GM18909 (cell line): ENCODE data around the gene CCL3.
A peak's percentile ranks its signal among the peaks of the same experiment; 100 is the strongest.
"Not testable (repeated sequence)": the region's sequence is repeated elsewhere in the genome, so short reads cannot be mapped to it uniquely, and the experiment has no call there.

Experiments used
- ATAC-seq: cut with Tn5 transposase; IDR thresholded peaks from one replicate; pipeline ENCODE4 v1.9.1; 2021; ENCODE audit warnings: mild to moderate bottlenecking; ENCODE audit not compliant: unreplicated experiment, poor library complexity

Gene CCL3

DNA sequence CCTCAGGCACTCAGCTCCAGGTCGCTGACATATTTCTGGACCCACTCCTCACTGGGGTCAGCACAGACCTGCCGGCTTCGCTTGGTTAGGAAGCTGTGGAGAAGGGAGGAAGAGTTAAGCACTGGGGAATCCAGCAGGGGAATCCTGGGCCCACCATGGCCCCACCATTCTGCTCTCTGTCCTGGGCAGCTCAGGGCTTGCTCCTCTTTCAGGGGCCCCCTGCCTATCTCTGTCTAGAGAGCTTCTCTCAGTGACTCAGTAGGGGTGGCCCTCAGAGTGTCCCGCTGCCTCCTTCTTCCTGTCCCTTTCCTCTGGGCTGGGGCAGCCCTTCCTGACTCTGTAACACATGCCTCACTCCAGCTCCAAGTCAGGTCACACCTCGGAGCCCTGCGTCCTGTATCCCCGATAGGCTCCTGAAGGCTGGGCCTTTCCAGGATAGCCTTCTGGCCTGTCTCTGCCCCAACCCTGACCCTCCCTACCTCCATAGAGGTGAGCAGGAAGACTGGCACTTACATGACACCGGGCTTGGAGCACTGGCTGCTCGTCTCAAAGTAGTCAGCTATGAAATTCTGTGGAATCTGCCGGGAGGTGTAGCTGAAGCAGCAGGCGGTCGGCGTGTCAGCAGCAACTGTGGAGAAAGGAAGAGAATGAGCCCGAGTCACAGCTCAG lies 1.1 kb downstream of the CCL3 start:
- no peak for ATAC-seq

DNA sequence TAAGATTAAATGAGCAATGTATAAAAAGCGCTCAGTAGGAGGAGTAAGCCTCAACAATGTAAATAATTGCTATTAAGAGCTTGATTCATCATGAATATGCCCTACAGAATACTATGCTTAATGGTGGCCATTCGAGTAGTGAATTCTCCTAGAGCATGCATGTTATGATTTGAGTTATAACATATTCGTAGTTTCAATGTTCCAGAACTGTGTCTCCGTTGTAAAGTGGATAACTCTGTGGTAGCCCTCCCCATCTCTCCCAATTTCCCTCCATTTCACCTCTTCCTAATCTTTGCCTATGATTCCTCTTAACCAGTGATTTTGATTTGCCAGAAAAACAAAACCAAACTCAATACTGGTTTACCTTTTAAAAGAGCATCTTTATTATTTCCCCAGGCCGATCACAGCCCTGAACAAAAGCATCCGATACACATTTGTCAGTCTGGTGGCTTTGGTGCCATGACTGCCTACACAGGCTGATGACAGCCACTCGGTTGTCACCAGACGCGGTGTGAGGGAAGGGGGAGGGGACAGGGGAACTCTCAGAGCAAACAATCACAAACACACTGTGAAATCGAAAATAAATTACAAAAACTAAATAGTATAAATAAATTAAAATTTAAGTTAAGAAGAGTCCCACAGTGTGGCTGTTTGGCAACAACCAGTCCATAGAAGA lies 1.9 kb downstream of the CCL3 start:
- ATAC-seq = not testable (repeated sequence)

DNA sequence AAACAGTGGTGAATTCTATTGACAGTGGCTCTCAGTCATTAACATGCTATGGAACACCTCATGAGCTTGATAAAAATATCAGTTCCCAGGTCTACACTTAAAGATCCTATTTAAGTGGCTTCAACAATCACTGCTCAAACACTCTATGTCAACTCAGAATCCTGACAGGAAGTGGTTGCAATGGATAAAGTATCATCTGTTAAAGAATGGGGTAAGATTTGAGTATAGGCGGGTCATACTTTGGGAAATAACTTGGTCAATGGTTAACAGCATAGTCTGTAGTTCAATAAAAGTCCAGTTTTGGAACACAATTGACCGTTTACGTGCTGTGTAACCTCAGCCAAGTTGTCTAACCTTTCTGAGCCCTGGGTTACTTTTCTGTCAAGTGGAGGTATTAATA lies 2.5 kb downstream of the CCL3 start:
- ATAC-seq = not testable (repeated sequence)

DNA sequence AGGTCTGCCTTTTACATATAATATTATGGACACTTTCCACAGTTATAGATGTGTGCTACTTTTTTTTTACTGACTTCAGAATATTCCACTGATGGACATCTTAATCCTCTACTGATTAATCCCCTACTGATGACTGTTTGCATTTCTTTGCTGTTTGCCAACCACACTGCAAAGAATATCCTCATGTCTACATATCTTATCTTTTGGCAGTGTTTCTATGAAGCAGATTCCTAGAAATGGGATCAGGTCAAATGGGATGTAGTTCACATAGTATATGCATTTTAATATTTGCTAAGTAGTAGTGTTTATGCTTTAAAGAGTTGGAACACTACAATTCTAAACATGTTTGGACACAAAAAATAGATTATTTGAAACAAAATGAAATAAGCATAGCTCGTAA lies 3.2 kb downstream of the CCL3 start:
- no peak for ATAC-seq

DNA sequence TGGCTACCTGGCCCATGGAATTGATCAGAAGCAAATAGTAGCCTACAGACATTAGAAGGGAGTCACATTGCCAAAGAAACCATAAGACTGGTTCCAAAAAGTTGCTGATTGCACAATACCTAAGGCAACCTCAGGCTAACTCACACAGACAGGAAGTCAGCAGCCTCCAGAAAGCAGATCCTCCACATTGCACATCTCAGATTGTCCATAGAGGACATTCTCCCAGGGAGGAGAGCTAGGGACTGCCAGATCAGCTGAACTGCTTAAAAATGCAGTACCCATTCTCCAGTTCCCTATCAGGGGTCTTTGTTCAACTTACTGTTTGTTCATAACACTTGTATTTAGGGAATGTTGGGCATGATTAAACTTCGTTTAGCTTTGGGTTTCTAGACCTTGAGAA lies 4.2 kb downstream of the CCL3 start:
- ATAC-seq = no peak

DNA sequence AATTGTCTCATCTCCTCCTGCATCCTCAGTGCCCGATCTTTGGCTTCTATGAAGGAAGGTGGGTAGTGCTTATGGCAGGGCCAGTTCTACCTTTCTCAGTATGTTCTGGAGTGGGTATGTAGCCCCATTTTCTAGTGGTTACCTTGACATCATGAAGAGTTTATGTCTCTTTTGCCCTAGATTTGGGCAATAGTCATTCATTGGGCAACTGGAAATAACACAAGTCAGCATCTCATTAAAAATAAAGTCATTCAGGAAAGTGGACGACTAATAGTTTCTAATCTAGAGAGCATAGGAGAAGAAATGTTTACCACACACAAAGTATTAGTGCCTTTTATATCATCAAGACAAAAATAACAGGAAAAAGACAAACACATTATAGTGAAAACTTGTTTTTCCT lies 6.3 kb downstream of the CCL3 start:
- not testable (repeated sequence) for ATAC-seq

DNA sequence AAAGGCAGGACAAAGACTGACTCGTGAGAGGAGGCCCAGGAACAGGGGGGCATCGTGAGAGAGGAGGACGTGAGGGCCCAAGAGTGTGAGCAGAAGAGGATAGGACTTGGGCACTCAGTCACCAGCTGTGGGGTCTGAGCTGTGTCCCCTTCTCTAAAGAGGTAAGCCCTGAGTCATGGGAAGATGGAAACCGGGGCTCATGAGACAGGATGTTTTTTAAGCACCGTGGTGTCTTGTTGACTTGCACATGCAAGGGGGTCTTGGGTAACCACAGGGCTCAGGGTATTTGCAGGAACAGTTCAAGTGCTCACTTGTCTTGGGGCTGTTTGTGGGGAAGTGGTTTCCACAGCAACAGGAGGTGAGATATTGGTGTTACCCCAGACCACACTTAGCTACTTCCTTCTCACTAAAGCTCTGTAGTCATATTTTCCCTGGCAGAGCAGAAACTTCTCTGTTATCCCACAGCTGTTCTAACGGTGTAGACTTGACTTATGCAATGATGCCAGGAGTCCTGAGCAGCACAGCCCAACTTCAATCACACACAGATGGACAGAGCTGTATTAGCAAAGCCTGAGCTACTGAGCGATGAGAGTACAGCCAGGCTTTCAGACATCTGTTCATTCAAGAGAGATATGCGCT lies 7.3 kb downstream of the CCL3 start:
- peak; percentile 41 for ATAC-seq

DNA sequence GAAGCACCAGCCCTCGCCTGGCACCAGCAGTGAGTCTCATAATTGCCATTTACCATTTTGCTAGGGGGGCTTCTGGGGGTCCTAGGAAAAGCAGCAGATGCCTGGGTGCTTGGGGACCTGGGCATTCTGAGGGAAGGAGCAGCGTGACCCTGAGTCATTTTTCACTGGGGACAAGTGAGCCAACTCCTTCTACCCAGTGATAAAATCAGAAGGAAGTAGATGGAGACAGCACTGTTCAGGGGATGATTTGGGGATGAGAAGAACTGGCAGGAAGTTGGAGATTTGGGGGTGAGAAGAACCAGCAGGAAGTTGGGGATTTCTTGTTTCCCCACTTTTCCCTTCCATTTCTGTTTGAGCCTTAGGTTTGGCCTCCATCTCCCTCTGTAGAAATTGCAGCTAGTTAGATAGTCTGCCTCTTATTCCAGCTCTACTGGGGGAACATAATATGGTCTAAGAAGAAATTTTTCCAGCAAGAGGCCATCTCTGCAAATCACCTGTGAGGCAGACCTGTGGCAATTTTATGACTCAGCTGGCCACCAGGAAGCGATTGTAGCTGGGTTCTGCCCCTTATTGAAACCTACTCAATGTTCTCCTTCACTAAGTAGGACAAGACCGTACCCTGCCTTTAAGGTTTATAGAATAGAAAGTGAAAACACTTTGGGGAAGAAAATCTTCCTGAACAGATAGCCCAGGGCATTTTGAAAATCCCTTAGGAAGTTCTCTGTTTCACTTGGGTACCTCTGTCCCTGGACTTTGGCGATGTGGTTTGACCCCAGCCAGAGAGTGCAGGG lies 8.1 kb downstream of the CCL3 start:
- ATAC-seq = peak; percentile 22

DNA sequence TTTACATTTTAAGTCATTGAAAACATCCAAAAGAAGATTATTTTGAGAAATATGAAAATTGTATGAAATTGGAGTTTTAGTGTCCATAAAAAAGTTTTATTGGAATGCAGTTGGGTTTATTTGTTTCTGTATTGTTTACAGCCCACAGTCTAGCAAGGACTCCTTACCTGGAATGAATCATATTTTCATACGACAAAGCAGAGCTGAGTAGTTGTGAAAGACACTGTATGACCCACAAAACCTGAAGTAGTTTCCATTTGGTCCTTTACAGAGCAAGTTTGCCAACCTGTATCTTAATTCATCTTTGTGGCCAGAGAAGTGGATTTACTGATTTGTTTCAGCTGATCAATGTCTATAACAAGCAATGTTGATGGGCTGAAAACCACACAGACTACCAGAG lies 15.6 kb downstream of the CCL3 start:
- ATAC-seq = no peak

DNA sequence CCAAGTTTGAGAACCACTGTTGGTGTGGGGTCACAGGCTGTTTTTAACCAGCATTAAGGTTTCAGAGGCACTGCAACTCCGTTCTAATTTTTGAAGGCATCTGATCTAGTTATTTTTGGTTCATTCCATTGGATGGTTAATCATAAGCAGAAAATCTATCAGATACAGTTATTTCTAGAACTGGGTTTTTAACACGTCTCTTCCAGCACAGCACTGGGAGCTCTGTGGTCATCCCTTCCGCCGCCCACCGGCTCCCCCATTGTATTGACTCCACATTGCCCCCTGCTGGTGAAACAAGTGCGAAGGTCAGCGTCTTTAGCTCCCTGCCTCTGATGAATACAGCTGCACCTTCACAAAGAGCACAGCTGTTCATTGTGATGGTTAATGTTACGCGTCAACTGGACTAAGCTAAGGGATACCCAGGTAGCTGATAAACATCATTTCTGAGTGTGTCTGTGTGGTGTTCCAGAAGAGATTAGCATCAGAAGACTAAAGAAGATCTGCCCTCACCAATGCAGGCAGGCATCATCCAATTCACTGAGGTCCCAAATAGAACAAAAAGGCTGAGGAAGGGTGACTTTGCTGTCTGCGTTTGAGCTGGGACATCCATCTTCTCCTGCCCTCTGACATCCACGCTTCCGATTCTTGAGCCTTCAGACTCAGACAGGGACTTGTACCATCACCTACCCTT lies 17.4 kb downstream of the CCL3 start:
- ATAC-seq = no peak

DNA sequence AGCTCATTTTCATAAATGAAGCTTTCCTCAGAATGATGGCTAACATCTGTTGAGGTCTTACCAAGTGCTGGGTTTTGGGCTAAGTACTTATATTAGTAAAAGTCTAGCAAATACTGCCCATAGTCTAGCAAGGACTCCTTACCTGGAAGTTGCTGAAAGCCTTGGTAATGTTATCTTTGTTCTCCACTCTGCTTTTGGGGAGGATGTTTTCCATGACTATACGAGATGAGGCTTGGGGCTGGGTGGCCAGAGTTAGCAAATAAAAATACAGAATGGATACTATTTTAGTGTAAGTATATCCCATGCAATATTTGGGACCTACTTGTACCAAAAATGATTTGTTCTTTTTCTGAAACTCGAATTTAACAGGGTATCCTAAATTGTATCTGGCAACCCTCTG lies 18.2 kb downstream of the CCL3 start:
- no peak for ATAC-seq

DNA sequence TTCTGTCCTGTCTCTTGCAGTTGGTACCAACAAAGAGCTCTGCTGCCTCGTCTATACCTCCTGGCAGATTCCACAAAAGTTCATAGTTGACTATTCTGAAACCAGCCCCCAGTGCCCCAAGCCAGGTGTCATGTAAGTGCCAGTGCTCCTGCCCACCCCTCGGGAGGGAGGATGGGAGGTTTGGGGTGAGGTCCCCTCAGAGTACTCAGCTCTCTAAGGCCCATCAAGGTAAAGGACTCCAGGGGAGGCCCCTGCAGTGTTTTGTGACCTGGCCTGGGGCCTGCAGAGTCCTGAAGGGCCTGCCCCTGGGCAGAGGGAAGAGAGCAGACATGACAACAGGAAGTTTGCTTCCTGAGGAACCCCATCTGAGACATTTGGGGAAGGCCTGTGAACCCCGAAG lies 19.5 kb downstream of the CCL3 start:
- no peak for ATAC-seq

DNA sequence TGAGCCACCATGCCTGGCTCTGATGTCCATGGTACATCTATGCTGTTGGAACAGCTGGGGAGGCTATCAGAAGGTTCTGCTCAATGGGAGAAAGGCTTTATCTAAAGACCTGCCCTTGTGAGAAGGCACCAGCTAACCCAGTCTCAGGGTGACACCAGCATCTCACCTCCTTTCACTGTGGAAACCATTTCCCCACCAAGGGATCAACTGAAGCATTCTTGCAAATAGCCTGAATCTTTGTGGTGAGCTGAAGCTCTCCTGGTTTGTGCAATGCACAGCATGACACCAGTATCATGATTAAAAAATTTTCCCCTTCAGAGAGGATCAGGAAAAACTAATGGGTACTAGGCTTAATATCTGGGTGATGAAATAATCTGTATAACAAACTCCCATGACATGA lies 20.8 kb downstream of the CCL3 start:
- no peak for ATAC-seq

DNA sequence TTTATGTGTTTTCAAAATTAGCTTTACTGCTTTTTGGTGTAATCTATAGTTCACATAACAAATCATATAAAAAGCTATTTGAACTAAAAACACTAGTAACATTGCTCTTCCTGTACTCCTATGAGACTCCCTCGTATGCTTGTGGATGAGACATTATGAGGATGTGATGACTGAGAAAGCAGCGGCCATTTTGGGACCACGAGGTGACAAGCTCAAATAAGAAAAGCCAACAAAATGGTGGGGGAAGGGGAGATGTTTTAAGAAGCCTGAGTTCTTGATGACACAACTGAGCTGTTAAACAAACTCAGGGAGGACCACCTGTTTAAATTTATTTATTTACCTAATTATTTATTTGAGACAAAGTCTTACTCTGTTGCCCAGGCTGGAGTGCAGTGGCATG lies 21.4 kb downstream of the CCL3 start:
- no peak for ATAC-seq

DNA sequence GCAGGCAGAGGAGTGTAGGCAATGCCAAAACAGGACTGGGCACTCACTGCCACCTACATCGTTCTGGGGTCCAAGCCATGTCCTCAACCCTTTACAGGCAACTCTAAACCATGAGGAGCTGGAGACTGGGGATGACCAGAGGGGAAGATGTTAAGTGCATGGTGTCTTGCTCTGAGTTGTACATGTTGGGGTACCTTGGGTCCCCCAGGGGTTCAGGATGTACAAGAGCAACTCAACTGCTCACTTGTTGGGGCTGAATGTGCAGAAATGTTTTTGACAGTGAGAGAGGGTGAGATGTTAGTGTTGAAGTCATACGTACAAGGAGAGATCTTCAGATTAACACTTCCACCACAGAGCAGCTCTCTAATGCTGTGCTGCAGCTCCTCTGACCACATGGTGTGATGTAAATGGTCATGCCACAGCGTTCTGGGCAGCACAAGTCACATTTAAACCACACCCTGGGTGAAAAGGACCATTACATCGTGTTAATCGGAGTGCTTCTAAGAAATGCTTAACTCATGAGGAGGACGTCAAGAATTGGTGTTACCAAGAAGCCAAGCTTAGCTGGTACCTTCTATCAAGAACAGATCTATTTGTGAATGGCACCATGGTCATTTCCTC lies 23.5 kb downstream of the CCL3 start:
- no peak for ATAC-seq

DNA sequence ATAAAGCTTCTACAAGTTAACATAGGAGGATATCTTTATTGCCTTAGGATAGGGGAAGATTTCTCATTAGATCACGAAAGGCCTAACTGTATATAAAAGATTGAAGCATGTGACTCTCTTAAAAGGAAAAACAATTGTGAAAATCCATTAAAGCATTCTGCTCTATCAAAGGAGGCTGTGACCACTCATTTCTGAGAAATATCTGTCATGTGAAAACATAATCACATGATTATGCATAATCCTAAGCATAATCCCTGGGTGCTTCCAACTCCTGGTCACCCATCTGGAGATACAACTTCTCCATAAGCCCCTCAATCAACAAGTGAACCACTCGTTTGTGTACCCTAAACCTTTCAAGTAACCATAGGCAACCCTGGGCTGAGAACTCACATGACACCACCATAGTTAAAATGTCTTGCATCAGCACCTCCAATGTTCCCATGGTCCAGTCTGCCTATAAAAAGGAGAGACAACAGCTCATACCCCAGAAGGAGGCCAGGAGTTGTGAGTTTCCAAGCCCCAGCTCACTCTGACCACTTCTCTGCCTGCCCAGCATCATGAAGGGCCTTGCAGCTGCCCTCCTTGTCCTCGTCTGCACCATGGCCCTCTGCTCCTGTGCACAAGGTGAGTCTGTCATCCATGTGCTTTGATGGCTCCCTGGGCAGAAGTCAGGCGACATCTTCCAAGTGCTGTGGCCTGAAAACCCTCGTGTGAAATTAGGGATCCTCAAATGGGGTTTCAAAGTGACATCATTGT lies 26.0 kb downstream of the CCL3 start, which contains the start of gene CCL18:
Gene CCL18, plus strand, starts transcription at position 487 of the 756 bp plus-strand sequence. Its CDS starts 71 bp downstream, at position 558.
- ATAC-seq = no peak

DNA sequence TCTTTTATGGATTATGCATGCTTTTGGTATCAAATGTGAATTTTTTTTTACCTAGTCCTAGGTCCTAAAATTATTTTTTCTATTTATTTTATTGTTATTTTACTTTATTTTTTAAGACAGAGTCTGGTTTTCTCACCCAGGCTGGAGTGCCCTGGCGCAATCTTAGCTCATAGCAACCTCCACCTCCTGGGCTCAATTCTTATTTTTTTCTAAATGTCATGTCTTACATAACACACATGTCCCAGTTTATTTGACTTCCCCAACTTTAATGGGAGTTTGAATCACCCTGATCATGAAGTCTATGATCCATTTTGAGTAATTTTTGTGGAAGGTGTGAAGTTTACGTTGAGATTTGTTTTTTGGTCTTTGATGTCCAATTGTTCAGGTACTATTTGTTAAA lies 29.1 kb downstream of the CCL3 start:
- ATAC-seq = no peak

DNA sequence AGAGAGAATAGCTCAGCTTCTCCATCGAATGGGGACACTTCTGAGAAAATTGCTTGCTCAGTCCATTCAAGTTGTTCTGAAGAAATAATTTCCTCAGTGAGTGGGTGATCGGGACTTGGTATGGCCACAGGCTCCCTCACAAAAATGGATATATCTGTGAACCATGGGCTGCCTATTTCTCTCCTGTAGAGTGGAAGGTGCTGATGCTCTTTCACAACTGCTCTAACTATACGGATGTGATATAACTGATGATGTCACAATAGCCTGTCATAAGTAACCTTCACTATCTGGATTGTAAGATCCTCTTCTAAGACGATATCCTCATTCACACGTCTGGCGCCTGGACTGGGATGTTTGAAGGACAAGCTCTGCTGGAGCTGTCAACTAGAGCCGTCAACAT lies 30.5 kb downstream of the CCL3 start:
- no peak for ATAC-seq

DNA sequence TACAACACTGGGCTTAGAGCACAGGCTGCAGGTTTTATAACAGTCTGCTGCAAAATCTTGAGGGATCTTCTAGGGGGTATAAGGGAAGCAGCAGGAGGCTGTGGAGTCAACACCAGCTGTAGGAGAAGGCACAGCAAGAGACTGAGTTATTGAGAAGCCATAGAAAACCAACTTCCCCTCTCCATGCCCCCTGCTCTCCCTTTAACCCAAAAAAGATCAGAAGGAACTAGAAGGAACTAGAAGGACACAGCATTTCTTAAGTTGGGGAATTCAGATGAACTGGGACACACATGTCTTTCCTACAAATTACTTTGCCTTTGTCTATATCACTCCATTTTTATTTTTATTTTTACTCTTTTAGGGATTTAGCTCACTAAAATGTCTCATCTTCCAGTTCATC lies 32.0 kb downstream of the CCL3 start:
- ATAC-seq = no peak
